Nephron (organoid): ENCODE measurements around the gene PITPNC1.
A peak's percentile ranks its signal among the peaks of the same experiment; 100 is the strongest.

Experiments
- H3K27ac Mint-ChIP-seq, 3 experiments: 2 replicates each; pipeline ENCODE4 v1.8.0; 2020; ENCODE audit warnings: mixed read lengths in 3 of 3, mild to moderate bottlenecking in 2 of 3, moderate library complexity in 1 of 3
- H3K27me3 Mint-ChIP-seq: 2 replicates; pipeline ENCODE4 v1.8.0; 2021; ENCODE audit warnings: low read depth, mild to moderate bottlenecking, moderate library complexity, mixed read lengths
- H3K36me3 Mint-ChIP-seq: 2 replicates; pipeline ENCODE4 v1.8.0; 2020; ENCODE audit warnings: low read depth, mixed read lengths
- H3K4me1 Mint-ChIP-seq: 2 replicates; pipeline ENCODE4 v1.8.0; 2020; ENCODE audit warnings: mixed read lengths
- H3K4me3 Mint-ChIP-seq, 3 experiments: 2 replicates each; pipeline ENCODE4 v1.8.0; 2020; ENCODE audit warnings: mild to moderate bottlenecking in 3 of 3, mixed read lengths in 3 of 3, moderate library complexity in 2 of 3
- H3K9me3 Mint-ChIP-seq: 2 replicates; pipeline ENCODE4 v1.8.0; 2020; ENCODE audit warnings: mixed read lengths
- TF ChIP-seq, protein P1 (sequence below), 3 experiments: fragments of 200-600 bp; sonication (generic); IDR thresholded peaks; one replicate each; pipeline ENCODE4 v1.5.0; 2021; ENCODE audit warnings: antibody characterized with exemption in 3 of 3; ENCODE audit not compliant: unreplicated experiment in 3 of 3

Gene PITPNC1

DNA sequence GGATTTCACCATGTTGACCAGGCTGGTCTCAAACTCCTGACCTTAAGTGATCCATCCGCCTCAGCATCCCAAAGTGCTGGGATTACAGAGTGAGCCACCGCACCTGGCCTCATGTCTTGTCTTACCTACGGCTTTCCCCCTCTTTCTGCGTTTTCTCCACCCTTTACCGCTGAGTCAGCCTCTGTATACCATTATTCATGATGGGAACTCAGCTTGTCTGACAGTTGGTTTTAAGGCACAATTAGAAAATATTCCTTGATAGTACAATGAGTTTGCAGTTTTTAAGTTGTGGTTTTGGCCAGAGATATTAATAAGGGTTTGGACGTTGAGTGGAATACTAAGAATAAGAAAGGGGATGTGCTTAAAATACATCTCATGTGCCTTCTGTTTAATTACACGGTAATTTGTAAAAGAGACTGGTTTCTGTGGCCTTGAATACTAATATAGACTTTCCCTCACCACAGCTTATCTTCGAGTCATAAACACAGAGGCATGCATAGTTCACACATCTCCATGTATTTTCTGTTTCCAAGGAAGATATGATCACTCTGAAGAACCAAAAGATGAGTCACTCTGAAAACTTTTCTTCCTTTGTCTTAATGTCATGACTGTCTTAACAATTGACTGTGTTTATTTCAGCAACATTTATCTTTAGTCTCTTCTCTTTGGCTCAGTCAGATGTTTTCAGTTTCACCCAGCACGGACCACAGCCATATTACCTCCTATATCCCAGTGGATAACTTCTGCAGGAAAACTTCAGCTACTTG lies 54.4 kb downstream of the PITPNC1 start:
- Mint-ChIP-seq H3K9me3 (no peaks in the 10 kb centered on the region), H3K4me1 (no peaks in the 10 kb centered on the region), H3K27ac (peak overlapping the region in 1 of 3 experiments; percentile 34), H3K27me3 (peaks cover 5% of the 10 kb centered on the region), H3K36me3 (no peaks in the 10 kb centered on the region), H3K4me3 (no peak overlapping the region)
- TF ChIP-seq, protein P1, sequence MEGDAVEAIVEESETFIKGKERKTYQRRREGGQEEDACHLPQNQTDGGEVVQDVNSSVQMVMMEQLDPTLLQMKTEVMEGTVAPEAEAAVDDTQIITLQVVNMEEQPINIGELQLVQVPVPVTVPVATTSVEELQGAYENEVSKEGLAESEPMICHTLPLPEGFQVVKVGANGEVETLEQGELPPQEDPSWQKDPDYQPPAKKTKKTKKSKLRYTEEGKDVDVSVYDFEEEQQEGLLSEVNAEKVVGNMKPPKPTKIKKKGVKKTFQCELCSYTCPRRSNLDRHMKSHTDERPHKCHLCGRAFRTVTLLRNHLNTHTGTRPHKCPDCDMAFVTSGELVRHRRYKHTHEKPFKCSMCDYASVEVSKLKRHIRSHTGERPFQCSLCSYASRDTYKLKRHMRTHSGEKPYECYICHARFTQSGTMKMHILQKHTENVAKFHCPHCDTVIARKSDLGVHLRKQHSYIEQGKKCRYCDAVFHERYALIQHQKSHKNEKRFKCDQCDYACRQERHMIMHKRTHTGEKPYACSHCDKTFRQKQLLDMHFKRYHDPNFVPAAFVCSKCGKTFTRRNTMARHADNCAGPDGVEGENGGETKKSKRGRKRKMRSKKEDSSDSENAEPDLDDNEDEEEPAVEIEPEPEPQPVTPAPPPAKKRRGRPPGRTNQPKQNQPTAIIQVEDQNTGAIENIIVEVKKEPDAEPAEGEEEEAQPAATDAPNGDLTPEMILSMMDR (IDR thresholded peaks at IDR 0.05; ENCODE audit: unreplicated experiment in 3 of 3), result no peak

DNA sequence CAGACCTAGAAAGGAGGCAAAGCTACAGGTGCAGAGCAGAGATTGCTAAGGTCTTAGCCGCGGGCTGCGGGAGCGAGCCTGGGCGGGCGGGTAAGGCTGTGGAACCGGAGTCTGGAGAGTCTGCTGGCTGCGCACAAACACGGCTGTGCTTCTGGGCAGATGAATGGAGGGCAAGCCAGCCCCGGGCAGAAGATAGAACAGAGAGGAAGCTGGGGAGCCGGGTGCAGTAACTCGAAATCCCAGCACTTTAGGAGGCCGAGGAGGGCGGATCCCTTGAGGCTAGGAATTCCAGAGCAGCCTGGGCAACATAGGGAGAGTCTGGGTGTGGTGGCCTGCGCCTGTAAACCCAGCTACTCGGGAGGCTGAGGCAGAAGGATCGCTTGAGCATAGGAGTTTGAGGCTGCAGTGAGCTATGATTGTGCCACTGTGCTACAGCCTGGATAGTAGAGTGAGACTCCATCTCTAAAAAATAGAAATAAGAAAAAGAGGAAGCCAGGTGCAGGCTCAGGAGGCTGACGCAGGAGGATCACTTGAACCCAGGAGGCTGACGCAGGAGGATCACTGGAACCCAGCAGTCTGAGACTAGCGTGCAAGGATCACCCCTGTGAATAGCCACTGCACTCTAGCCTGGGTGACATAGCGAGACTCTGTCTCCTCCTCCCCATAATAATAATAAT lies 56.3 kb downstream of the PITPNC1 start:
- H3K27me3 Mint-ChIP-seq, result peaks cover 5% of the 10 kb centered on the region
- no peaks in the 10 kb centered on the region for H3K36me3 Mint-ChIP-seq
- H3K4me3 Mint-ChIP-seq, result no peak overlapping the region
- no peaks in the 10 kb centered on the region for H3K4me1 Mint-ChIP-seq
- TF ChIP-seq, protein P1 (IDR thresholded peaks at IDR 0.05; ENCODE audit: unreplicated experiment in 3 of 3), result no peak
- H3K27ac Mint-ChIP-seq, result no peak overlapping the region
- no peaks in the 10 kb centered on the region for H3K9me3 Mint-ChIP-seq

DNA sequence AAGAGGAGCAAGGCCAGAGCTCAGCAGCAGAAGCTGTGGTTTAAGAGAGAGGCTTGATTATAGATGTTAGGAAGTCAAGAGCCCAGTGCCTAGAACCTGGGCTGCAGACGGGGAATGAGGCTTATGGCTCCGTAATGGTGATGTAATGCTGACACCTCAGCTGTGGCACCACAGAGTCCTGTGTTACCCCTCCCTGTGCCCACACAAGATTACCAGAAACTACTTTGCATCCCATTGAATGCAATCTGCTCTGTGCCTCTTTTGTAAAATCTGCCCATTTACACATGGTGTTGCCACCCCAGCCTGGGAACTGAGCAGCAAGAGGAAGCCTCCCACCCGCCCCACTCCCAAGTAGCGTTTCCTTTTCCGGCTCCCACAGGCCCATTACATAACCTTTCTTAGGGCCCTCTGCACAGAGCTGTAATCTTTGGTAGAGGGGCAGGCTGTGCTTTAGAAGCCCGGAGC lies 57.0 kb downstream of the PITPNC1 start:
- TF ChIP-seq, protein P1 (IDR thresholded peaks at IDR 0.05; ENCODE audit: unreplicated experiment in 3 of 3), result no peak
- H3K9me3 Mint-ChIP-seq, result no peaks in the 10 kb centered on the region

DNA sequence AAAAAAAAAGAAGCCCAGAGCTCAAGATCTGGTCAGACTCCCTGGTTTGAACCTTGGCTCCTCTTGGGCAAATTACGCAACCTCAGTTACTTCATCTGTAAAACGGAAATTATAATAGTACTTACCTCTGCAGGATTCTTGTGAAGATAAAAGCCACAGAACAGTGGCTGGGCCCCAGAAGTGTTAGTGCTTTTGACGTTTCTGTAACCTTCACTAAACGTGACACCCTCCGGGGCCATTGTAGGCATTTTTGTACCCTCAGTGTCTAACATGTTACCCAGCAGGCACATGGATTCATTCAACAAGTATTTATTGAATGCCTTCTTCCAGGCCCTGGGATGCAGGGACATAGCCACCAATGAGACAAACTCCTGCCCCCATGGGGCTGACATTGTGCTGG lies 58.0 kb downstream of the PITPNC1 start:
- Mint-ChIP-seq H3K36me3 (no peaks in the 10 kb centered on the region), H3K4me3 (no peak overlapping the region), H3K27me3 (peaks cover 5% of the 10 kb centered on the region), H3K27ac (no peak overlapping the region), H3K4me1 (no peaks in the 10 kb centered on the region), H3K9me3 (no peaks in the 10 kb centered on the region)
- TF ChIP-seq, protein P1 (IDR thresholded peaks at IDR 0.05; ENCODE audit: unreplicated experiment in 3 of 3), result no peak

More for the DNA sequence above, 57.0 kb downstream of the PITPNC1 start:
- Mint-ChIP-seq H3K4me1 (no peaks in the 10 kb centered on the region), H3K27ac (no peak overlapping the region), H3K27me3 (peaks cover 5% of the 10 kb centered on the region), H3K36me3 (no peaks in the 10 kb centered on the region), H3K4me3 (no peak overlapping the region)

DNA sequence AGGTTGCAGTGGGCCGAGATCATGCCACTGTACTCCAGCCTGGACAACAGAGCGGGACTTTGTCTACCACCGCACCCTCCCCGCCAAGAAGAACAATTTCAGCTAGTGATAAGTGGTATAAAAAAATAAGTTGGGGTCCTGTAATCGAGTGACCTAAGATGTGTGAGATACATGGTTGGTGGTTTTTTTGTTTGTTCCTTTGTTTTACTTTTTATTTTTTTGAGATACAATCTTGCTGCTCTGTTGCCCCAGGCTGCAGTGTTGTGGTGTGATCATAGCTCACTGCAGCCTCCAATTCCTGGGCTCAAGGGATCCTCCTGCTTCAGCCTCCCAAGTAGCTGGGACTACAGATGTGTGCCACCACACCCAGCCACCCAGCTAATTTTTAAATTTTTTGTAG lies 58.7 kb downstream of the PITPNC1 start:
- Mint-ChIP-seq H3K9me3 (no peaks in the 10 kb centered on the region), H3K4me1 (no peaks in the 10 kb centered on the region), H3K4me3 (no peak overlapping the region), H3K36me3 (no peaks in the 10 kb centered on the region), H3K27ac (no peak overlapping the region), H3K27me3 (peaks cover 5% of the 10 kb centered on the region)
- TF ChIP-seq, protein P1 (IDR thresholded peaks at IDR 0.05; ENCODE audit: unreplicated experiment in 3 of 3), result no peak
